Motor neuron (in vitro differentiated cells): ENCODE data around the gene CHN1. TPM values are rescaled to one million over a fixed set of nuclear protein-coding genes. Genes with fewer than 3 reads are reported as not detected.

Experiments
- ATAC-seq, 8 experiments: fragments of 200-7000 bp; cut with Tn5 transposase; replicated peaks in 6 of 8; 2 replicates each; pipeline ENCODE4 v1.8.0; 2021; ENCODE audit warnings: mild to moderate bottlenecking in 8 of 8, moderate library complexity in 8 of 8
- H3K27ac ChIP-seq, 2 donors: fragments of 250-450 bp; sonication (Bioruptor Pico); 2 replicates each; pipeline ENCODE4 v1.9.0; 2021; ENCODE audit warnings: antibody characterized with exemption in 2 of 2, mild to moderate bottlenecking in 2 of 2, moderate library complexity in 1 of 2
- H3K4me1 ChIP-seq, 2 donors: fragments of 250-450 bp; sonication (Bioruptor Pico); replicated peaks in 1 of 2; 2 replicates each; pipeline ENCODE4 v1.6.1; 2021; ENCODE audit warnings: antibody characterized with exemption in 2 of 2, mild to moderate bottlenecking in 2 of 2, moderate library complexity in 1 of 2
- H3K4me3 ChIP-seq, 5 donors: fragments of 250-450 bp; sonication (Bioruptor Pico); 2 replicates each; pipeline ENCODE4 v1.9.0; 2021; ENCODE audit warnings: antibody characterized with exemption in 5 of 5, mild to moderate bottlenecking in 5 of 5, moderate library complexity in 4 of 5
- WGBS, 10 experiments: fragments of 450-650 bp; shearing (Covaris generic); methylation state at CpG; one replicate each; pipeline ENCODE4 v1.0.0; 2022; 5-methylcytosine and 5-hydroxymethylcytosine counted together
- in situ Hi-C, 9 experiments: fragments of 400-800 bp; cut with MboI; loops; one replicate each; pipeline ENCODE4 v1.15.0; 2021; ENCODE audit warnings: low sequenced_read_pairs in 9 of 9, low pct_unique_long_range_greater_than_20kb in 2 of 9; ENCODE audit not compliant: unreplicated experiment in 9 of 9
- total RNA-seq, 8 experiments: library from RNA; unstranded; fragments of 300-600 nt; gene quantifications; 2 replicates each; pipeline versions ENCODE4 v1.2.3 to v1.2.4, GENCODE V29; 2022

CHN1 gene
- total RNA-seq, 8 experiments from 2014 or later: 82.3 to 257 (median 108) TPM

DNA sequence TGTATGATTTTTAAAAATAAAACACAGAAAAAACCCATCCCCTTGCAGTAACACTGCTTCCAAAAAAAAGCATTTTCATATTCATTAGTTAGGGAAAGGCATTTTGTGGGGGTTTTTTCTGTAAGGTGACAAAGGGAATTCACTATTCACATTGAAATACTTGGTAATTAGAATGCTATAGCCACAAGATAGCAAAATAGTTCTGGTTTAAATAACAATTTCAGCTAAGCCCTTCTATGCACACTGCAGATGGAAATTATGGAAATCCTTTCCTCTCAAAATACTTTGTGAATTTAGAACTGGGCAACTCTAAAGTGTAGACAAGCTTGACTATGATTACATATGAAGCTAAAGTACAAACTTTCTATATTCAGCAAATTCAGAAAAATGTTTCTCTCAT, 138.8 kb downstream of the CHN1 start:
- in situ Hi-C loops: no loop called here

DNA sequence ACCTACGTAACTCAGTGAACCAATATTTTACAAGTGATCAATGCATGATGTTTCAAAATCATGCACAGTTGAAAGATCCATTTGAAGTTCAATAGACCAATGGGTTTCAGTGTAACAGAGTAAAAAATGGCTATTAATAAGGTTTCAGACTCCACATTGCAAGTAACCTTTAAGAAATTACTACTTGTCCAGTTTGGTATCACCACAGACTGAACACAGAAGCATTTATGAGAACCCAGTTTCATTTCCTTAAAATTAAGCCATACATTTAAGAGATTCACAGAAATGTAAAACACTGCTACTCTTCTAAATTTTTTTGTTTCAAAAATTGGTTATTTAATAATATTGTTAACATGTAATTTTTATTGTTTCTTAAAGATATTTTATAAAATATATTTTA, 142.0 kb downstream of the CHN1 start:
- no peak overlapping the region for H3K4me3 ChIP-seq
- 80 to 100% (median 100%) methylated on average over 1 of the region's 1 CpG; no CpG with 5 or more reads in 2 of the 10 experiments for WGBS, 10 experiments
- no peak overlapping the region for H3K27ac ChIP-seq
- in situ Hi-C loops: no loop called here
- peaks cover 3 to 7% of the 10 kb centered on the region in 2 donors for H3K4me1 ChIP-seq
- ATAC-seq: no peak

More for the DNA sequence above, 138.8 kb downstream of the CHN1 start:
- no peak overlapping the region for H3K27ac ChIP-seq
- peaks cover 0 to 7% of the 10 kb centered on the region in 2 donors for H3K4me1 ChIP-seq
- H3K4me3 ChIP-seq: no peak overlapping the region
- ATAC-seq: no peak

DNA sequence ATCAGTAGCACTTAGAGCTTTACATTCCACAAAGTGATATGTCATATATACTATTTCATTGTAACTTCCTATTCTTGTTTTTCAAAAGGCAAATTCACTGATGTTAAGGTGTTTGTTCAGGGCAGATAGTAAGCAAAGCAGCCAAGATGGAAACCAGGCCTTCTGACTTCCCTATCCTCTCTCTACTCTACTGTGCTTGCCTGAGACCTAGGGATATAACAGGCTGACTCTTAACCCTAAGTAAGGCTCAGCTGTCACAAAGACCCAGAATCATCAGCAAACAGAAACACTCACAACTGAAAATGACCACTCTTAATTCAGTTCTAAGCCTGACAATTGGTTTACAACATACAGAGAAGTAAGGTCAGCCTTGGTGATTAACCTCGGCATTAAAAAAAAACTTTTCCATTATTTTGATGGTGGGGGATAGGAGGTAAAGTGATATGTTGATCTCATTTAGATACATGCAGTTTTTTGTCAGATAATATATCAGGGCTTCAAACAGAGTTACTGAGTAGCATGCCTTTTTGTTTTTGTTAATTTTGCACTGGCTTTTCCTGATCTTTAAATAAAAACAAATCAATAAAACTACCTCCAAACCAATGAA, 145.5 kb downstream of the CHN1 start:
- in situ Hi-C loops: no loop called here
- no peak overlapping the region for H3K4me3 ChIP-seq
- no peak for ATAC-seq
- no peak overlapping the region for H3K27ac ChIP-seq
- 57 to 100% (median 90%) methylated on average over 1 of the region's 1 CpG; no CpG with 5 or more reads in 3 of the 10 experiments for WGBS, 10 experiments
- H3K4me1 ChIP-seq: peaks cover 3 to 13% of the 10 kb centered on the region in 2 donors

DNA sequence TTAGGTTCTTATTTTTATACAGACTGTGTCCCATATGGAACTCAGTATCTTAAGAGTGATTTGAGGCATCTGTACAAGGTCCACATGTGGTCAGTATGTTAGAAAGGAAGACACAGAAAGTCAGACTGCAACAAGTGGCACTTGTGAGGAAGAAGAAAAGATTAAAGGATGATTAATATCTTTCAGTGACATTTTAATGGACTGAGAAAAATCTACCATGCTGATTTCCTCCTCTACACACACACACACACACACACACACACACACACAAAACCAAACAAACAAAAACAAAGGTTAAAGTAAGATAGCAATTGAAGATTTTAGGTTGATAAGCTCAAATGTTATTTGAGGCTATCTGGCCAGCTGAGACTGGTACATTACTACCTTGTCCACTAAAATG, 146.4 kb downstream of the CHN1 start:
- no peak for ATAC-seq
- Histone ChIP-seq H3K4me3 (no peak overlapping the region), H3K27ac (no peak overlapping the region), H3K4me1 (peaks cover 3 to 19% of the 10 kb centered on the region in 2 donors)
- in situ Hi-C loops: no loop called here

DNA sequence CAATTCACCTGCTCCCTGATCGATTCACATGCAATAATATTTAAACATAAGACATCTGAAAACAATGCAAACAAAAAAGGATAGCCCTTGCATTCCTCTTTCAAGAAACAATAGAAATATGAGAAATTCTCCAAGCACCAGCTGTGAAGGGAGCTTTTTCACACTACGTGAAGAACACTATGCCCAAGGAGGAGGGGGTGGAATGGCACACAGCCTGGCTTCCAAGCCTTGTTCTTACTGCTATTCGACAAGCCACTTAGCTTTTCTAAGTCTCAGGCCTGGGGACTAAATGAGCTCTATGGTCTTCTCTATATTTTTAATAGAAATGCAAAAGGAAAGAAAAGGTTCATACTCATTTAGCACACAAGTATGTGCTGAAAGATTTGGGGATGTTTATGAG, 148.7 kb downstream of the CHN1 start:
- ATAC-seq: no peak

DNA sequence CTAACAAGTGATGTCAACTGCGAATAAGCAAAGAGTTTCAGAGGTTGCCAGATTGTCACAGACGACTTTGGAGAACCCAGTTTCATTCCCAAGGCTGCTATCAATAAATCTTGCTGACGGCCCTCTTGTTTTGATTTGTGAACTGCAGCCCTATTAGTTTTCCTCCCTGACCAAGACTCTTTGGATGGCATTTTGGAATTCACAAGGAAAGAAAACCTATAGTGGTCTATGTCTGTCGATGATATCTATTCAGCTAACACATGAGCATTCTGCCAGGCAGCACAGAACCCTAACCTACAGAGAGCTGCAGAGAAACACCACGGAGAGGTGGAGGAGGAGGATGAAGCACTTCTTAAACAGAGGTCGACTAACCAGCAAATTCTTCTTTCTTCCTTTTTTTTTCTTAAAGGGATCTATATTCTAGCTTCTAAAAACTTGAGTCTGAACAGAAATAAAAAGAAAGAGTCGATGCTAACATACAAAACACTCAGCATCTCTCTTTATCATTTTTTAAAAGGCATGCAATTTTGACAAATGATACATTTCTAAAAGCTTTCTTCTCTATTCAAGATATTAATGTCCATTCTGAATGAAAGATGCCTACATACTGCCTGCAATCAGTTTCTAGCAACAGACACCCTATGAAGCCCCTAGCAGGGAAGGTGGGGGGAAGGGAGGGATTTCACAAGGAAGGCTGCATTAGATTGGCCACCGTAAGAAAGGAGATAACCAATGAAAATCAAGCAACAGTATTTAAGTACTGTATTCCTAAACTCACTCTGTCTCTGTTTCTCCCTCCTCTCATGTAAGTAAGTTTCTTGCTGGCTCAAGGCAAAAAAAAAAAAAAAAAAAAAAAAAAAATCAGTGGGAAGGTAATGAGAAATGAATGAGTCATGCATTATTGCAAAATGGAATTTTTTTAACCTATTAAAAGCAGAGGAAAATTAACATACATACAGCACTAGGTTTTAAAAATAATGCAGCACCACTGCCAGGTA, 157.9 kb downstream of the CHN1 start:
- in situ Hi-C loops: no loop called here
- 0 to 55% (median 18%) methylated on average over 3 to 8 of the region's 8 CpGs for WGBS, 10 experiments
- Histone ChIP-seq H3K27ac (no peak overlapping the region), H3K4me3 (peak overlapping the region; percentile 4 to 25 (median 21)), H3K4me1 (peaks cover 28 to 52% of the 10 kb centered on the region in 2 donors)
- peak; percentile 90 to 99 (median 95) for ATAC-seq

More for the DNA sequence above, 148.7 kb downstream of the CHN1 start:
- 46 to 100% (median 93%) methylated on average over 1 to 3 of the region's 3 CpGs; no CpG with 5 or more reads in 2 of the 10 experiments for WGBS, 10 experiments
- Histone ChIP-seq H3K27ac (no peak overlapping the region), H3K4me3 (no peak overlapping the region), H3K4me1 (peaks cover 3 to 19% of the 10 kb centered on the region in 2 donors)
- in situ Hi-C loops: no loop called here

DNA sequence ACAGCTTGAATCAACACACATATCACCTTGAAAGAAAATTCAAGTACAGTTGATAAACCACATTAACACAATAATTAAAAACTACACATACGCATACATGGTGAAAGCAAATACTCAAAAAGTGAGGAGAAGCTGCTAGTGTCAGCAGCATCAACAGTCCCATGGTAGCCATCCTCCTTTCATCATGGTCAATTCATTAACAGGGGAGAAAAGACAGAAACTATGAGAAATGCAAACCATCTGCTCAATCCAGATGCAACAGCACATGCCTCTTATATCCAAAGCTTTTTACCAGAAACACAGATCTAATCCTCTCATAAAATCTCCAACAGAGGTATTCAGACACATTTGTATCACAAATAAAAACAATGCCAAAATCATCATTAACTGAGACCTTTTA, 159.0 kb downstream of the CHN1 start:
- peak overlapping the region; percentile 2 to 25 (median 5) for H3K4me3 ChIP-seq
- no peak overlapping the region for H3K27ac ChIP-seq
- in situ Hi-C loops: no loop called here
- peaks cover 30 to 62% of the 10 kb centered on the region in 2 donors for H3K4me1 ChIP-seq
- peak in 1 of 8 experiments; percentile 30 for ATAC-seq
- 0 to 83% (median 8%) methylated on average over 1 of the region's 1 CpG; no CpG with 5 or more reads in 4 of the 10 experiments for WGBS, 10 experiments

DNA sequence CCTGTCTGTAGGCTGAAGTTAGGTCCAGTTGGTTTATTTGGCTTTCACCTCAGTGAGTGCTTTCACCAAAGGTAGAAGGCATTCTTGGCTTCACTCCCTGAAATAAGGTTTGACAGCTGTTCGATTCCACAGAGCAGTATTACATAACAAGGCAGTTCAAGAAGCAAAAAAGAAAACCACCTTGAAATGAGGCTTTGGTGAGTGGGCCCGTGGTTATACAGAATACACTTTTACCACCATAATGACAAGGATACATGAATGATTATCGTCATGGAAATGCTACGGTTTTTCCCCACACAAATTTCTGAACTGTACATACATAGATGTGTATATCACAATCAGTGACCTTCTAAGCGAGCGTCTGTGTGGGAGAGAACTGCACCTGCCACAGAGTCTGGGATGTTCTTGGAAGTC, 160.9 kb downstream of the CHN1 start:
- 40 to 100% (median 80%) methylated on average over 1 to 6 of the region's 6 CpGs; no CpG with 5 or more reads in 1 of the 10 experiments for WGBS, 10 experiments
- in situ Hi-C loops: no loop called here
- H3K4me3 ChIP-seq: no peak overlapping the region
- ATAC-seq: no peak
- no peak overlapping the region for H3K27ac ChIP-seq
- peaks cover 38 to 68% of the 10 kb centered on the region in 2 donors for H3K4me1 ChIP-seq

DNA sequence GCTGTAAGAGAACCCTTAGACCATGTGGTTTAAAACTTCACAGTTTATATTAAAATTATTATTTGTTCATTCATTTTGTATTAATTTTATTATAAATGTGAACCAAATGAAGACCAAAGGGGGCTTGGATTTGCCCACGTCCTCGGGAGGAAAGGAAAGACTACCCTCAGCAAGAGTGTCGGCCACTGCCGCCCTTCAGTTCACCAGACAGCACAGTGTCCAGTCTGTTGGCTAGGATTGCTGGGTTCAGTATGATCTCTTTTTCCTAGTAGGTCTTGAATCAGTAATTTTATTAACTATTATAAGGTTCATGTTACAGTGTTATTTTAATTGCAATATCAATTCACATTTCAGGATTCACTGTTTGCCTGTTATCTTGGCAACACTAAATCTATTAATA, 162.7 kb downstream of the CHN1 start:
- Histone ChIP-seq H3K27ac (no peak overlapping the region), H3K4me3 (no peak overlapping the region), H3K4me1 (peaks cover 35 to 64% of the 10 kb centered on the region in 2 donors)
- 60 to 100% (median 91%) methylated on average over 1 to 4 of the region's 4 CpGs; no CpG with 5 or more reads in 1 of the 10 experiments for WGBS, 10 experiments
- ATAC-seq: no peak
- in situ Hi-C loops: no loop called here

DNA sequence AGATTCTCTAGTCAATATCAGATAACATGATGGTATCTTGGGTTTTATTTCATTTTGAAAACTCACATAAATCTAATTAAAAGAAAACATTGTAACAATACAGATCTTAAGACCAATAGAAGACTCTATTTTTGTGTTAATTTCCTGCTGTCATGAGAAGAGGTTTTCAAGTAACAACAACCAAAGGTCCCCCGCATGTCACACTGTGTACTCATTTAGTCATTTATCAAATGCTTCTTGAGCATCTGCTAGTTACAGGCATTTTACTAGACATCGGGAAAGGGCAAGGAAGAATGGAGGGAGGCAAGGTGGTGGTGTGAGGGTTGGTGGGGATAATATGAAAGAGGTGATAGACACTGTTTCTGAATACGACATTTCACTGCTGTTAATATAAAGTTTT, 163.2 kb downstream of the CHN1 start:
- ATAC-seq: peak in 5 of 8 experiments; percentile 24 to 67 (median 42)
- Histone ChIP-seq H3K4me1 (peaks cover 35 to 61% of the 10 kb centered on the region in 2 donors), H3K4me3 (no peak overlapping the region), H3K27ac (no peak overlapping the region)
- 11 to 94% (median 51%) methylated on average over 1 to 3 of the region's 3 CpGs; no CpG with 5 or more reads in 2 of the 10 experiments for WGBS, 10 experiments
- in situ Hi-C loops: no loop called here

DNA sequence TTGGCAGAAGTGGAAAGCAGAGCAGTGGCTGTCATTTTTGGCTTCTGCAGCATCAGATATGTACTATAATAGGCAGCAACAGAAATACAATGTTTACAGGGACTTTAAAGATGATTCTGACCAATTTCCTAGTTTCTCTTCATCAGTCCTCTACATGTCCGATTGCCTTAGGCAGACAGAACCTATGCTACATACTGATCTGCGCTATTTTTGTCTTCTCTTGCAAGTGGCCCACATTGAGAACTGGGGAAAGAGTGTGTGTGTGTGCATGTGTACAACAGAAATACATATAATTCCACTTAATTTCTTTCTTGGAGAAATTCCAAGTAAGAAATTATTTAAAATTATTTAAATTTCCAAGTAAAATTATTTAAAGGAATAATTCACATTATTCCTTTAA, 163.8 kb downstream of the CHN1 start:
- Histone ChIP-seq H3K27ac (no peak overlapping the region), H3K4me3 (no peak overlapping the region), H3K4me1 (peaks cover 38 to 56% of the 10 kb centered on the region in 2 donors)
- ATAC-seq: peak in 2 of 8 experiments; percentile 30 to 72
- WGBS, 10 experiments: 0 to 100% (median 83%) methylated on average over 1 to 2 of the region's 2 CpGs; no CpG with 5 or more reads in 1 of the 10 experiments
- in situ Hi-C loops: no loop called here

DNA sequence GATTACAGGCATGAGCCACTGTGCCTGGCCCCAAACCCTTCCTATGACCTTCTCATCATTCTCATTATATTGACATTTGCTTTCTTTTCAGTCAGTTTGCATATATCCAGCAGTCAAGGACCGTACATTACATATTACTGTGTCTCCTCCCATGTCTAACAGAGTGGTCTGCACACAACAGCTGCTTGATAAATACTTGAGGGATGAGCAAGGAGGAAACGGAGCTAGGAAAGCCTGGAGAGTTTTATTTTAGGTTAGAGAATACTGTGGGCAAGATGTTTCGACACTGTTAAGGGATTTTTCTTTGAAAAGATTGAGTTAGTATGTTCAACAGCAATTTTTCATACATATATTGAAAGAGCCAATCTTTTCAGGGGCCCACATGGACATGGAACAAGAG, 164.7 kb downstream of the CHN1 start:
- peak in 3 of 8 experiments; percentile 7 to 44 (median 31) for ATAC-seq
- peaks cover 39 to 48% of the 10 kb centered on the region in 2 donors for H3K4me1 ChIP-seq
- no peak overlapping the region for H3K27ac ChIP-seq
- WGBS, 10 experiments: 0 to 100% (median 74%) methylated on average over 1 to 3 of the region's 3 CpGs; no CpG with 5 or more reads in 1 of the 10 experiments
- in situ Hi-C loops: no loop called here
- H3K4me3 ChIP-seq: no peak overlapping the region

DNA sequence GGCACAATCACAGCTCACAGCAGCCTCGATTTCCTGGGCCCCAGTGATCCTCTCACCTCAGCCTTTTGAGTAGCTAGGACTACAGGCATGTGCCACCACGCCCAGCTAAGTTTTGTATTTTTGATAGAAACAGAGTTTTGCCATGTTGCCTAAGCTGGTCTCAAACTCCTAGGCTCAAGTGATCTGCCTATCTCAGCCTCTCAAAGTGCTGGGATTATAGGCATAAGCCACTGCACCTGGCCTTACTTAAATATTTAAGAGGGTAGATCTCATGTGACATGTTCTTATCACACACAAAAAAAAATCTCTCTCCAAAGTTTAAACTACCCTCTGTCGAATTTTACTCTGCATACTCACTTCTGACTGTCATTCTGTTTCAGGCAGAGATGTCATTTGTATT, 165.5 kb downstream of the CHN1 start:
- ATAC-seq: no peak
- in situ Hi-C loops: no loop called here

More for the DNA sequence above, 165.5 kb downstream of the CHN1 start:
- Histone ChIP-seq H3K4me3 (no peak overlapping the region), H3K27ac (no peak overlapping the region), H3K4me1 (peaks cover 36 to 42% of the 10 kb centered on the region in 2 donors)
- 48 to 100% (median 86%) methylated on average over 1 to 3 of the region's 3 CpGs; no CpG with 5 or more reads in 2 of the 10 experiments for WGBS, 10 experiments
